Measurements from ENCODE around the gene HOXA5.

DNA sequence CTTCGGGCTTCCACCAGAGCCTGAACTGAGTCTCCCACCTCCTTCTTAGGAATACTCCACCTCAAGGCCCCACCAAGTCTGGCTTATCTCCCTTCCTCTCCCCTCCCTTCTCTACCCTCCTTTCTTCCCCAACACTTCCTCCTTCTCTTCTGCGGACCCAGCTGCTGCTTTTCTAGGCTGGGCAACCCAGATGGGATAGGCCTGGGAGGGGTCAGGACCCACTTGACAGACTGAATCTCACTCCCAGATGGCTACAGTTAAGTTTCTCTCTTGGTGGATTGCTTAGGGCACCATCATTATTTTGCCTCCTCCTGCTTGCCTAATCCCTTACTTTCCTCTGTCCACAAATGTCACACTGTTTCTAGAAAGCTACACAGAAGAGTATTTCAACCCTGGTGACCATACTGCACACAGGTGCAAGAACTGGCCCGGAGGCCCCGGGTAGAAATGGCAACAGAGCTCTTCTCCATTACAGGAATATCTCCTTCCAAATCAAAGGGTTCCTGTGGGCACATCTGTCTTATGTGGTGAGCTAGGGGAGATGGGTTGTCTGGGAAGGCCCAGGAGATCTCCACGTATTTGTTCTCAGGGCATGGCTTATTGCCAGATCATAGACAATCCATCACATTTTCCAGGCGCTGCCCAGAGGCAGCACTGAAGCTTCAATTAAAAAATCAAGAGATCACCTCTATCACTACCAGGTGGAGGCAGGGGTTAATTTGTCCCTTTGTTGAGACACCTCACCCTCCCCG lies 46.7 kb upstream of the HOXA5 start:
- no peak for TF ChIP-seq ARNTL (CRISPR knock-in tag; IDR thresholded peaks at IDR 0.05; ENCODE audit: borderline replicate concordance, low read depth)
- TF ChIP-seq ZFP30 (CRISPR knock-in tag; IDR thresholded peaks at IDR 0.05), result no peak
- TF ChIP-seq, protein P1, sequence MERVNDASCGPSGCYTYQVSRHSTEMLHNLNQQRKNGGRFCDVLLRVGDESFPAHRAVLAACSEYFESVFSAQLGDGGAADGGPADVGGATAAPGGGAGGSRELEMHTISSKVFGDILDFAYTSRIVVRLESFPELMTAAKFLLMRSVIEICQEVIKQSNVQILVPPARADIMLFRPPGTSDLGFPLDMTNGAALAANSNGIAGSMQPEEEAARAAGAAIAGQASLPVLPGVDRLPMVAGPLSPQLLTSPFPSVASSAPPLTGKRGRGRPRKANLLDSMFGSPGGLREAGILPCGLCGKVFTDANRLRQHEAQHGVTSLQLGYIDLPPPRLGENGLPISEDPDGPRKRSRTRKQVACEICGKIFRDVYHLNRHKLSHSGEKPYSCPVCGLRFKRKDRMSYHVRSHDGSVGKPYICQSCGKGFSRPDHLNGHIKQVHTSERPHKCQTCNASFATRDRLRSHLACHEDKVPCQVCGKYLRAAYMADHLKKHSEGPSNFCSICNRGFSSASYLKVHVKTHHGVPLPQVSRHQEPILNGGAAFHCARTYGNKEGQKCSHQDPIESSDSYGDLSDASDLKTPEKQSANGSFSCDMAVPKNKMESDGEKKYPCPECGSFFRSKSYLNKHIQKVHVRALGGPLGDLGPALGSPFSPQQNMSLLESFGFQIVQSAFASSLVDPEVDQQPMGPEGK (CRISPR knock-in tag; IDR thresholded peaks at IDR 0.05; ENCODE audit: borderline replicate concordance), result no peak
- TF ChIP-seq BACH2 (CRISPR knock-in tag; IDR thresholded peaks at IDR 0.05; ENCODE audit: borderline replicate concordance), result no peak
- TF ChIP-seq TOX (CRISPR knock-in tag; IDR thresholded peaks at IDR 0.05; ENCODE audit: borderline replicate concordance), result no peak
- TF ChIP-seq GLIS3 (CRISPR knock-in tag; IDR thresholded peaks at IDR 0.05), result no peak
- TF ChIP-seq PPARA (CRISPR knock-in tag; IDR thresholded peaks at IDR 0.05; ENCODE audit: borderline replicate concordance), result no peak
- TF ChIP-seq ZNF70 (CRISPR knock-in tag; IDR thresholded peaks at IDR 0.05), result no peak
- TF ChIP-seq, protein P2, sequence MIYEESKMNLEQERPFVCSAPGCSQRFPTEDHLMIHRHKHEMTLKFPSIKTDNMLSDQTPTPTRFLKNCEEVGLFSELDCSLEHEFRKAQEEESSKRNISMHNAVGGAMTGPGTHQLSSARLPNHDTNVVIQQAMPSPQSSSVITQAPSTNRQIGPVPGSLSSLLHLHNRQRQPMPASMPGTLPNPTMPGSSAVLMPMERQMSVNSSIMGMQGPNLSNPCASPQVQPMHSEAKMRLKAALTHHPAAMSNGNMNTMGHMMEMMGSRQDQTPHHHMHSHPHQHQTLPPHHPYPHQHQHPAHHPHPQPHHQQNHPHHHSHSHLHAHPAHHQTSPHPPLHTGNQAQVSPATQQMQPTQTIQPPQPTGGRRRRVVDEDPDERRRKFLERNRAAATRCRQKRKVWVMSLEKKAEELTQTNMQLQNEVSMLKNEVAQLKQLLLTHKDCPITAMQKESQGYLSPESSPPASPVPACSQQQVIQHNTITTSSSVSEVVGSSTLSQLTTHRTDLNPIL (CRISPR knock-in tag; IDR thresholded peaks at IDR 0.05; ENCODE audit: low read depth), result no peak
- no peak for TF ChIP-seq ZFP3 (CRISPR knock-in tag; IDR thresholded peaks at IDR 0.05)
- TF ChIP-seq CSDC2 (CRISPR knock-in tag; IDR thresholded peaks at IDR 0.05), result no peak
- TF ChIP-seq ZC3H10 (CRISPR knock-in tag; IDR thresholded peaks at IDR 0.05), result no peak
